HPDE6-E6E7 (cell line): ENCODE measurements around the gene ROPN1.

Experiments
- DNase-seq: peaks from one replicate; pipeline ENCODE4 v3.0.0; 2011; ENCODE audit warnings: missing footprints; ENCODE audit errors: extremely low spot score

ROPN1 gene

DNA sequence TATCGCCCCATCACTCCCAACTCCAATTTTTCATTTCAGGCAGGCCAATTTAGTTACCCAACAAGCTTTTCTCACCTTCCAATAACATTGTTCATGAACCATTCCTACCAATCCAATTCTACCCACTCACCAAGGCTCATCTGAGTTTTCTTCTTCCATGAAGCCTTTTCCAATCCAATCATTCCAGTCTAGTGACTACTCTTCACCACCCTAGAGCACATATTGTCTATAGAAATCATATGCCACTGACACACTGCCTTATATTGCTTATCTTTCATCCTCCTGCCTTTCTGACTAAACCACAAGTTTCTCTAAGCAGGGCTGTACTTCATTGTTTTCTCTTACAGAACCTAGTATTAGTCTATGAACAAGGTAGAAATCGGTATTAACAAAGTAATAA lies 42.3 kb downstream of the ROPN1 start:
- no peak for DNase-seq

DNA sequence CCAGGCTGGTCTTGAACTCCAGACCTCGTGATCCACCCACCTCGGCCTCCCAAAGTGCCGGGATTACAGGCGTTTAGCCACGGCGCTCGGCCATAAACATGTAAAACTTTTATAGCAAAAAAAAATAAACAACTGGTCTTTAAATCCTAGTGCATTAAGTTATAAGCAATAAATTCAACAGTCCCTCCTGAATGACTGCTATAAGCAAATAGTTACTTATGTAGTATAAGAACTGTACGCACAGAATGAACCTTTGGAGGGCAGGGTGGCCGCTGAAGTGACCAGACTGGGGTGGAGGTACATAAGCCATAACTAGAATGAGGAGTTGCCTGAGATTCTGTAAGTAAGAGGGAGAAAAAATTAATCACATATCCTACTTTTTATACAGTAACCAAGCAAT lies 43.5 kb downstream of the ROPN1 start:
- DNase-seq = no peak

- no peak for DNase-seq
Measured at GRCh38 chr3:123947482-123947881, 44.4 kb downstream of the ROPN1 start.

DNA sequence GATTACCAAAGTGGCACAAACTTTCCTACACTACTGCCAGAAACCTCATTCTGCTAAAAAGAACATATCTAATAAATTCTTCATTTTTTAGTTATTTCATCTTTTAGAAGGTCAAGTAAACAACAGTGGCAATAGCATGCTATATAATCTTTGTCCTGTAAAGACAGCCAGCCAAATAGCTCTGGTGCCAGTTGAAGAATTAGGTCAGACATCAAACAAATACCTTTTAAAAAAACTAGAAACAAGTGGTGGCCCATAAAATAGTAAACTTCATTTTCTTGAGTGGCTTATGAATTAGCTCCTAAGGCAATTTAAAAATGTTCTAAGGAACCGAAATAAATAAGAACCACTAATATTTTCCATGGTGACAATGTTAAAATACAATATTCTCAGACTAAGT lies 50.4 kb downstream of the ROPN1 start:
- DNase-seq = no peak

DNA sequence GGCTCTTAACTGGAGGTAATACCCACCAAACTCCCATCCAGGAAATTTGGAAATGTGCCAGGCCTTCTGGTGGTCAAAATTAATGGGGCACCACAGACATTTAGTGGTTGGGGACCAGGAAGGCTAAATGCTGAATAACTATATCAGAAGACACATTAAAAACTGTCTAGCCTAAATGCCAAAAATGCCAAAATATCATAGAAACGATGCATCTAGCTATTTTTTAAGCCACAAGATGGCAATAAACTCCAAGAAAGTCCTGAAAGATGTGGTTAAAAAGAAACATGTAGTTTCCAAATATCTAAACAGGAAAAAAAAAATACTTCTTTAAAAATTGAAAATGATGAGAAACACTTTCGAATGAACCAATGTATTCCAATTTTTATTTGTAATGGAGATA lies 50.8 kb downstream of the ROPN1 start:
- DNase-seq = no peak

GRCh38 chr3:123939706-123940105 lies 52.2 kb downstream of the ROPN1 start:
- DNase-seq = no peak

DNA sequence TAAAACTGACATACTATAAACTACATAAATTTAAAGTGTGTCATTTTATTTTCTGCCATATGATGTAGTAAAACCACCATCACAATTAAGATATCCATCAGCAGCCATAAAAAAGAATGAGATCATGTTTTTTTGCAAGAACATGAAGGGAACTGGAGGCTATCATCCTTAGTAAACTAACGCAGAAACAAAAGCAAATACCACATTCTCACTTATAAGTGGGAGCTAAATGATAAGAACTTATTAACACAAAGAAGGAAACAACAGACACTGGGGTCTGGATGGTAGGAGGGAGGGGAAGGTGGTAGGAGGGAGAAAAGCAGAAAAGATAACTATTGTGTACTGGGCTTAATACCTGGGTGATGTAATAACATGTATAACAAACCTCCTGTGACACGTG lies 55.5 kb downstream of the ROPN1 start:
- DNase-seq = no peak

GRCh38 chr3:123935830-123936229 lies 56.1 kb downstream of the ROPN1 start:
- DNase-seq = no peak

DNA sequence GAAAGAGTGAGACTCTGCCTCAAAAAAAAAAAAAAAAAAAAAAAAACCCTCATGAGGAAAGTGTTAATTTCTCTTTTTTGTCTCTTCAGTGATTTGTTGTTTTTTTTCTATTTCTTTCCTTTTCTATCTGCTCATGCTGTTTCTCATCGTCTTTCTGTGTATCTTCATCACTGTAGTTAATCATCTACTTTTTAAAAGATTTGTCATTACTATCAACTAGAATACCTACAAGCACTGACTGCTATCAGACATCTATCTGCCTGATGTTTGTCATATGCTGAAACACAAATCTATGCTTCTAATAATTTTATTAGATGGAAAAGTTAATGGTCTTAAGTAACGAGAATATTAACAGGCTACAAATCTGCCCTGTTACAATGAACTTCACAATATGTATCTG lies 57.7 kb downstream of the ROPN1 start:
- no peak for DNase-seq

DNA sequence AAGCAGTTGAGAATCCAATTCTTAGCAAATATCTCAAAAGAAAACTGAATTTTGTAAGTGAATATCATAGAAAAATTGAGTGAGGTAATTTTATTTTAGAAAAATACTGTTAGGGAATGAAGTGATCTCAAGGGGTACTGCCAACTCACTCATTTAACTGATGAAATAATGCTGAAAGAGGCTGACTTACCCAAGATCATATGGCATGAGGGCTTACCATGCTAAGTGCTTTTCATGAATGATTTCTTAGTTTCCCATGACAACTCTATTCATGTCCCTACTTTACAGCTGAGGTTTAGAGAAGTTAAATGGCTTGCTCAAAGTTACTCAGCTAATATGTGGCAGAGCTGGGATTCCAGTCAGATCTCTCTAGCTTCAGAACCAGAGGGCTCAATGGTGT lies 61.5 kb downstream of the ROPN1 start:
- DNase-seq = no peak

DNA sequence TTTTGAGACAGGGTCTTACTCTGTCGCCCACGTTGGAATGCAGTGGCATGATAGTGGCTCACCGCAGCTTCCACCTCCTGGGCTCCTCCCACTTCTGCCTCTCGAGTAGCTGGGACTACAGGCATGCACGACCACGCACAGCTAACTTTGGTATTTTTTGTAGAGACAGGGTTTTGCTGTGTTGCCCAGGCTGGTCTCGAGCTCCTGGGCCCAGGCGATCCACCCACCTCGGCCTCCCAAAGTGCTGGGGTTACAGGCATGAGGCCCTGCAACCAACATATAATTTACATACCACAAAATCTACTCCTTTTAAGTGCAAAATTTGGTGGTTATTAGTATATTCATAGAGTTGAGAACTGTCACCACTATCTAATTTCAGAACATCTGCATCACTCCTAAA lies 62.6 kb downstream of the ROPN1 start:
- DNase-seq = no peak

DNA sequence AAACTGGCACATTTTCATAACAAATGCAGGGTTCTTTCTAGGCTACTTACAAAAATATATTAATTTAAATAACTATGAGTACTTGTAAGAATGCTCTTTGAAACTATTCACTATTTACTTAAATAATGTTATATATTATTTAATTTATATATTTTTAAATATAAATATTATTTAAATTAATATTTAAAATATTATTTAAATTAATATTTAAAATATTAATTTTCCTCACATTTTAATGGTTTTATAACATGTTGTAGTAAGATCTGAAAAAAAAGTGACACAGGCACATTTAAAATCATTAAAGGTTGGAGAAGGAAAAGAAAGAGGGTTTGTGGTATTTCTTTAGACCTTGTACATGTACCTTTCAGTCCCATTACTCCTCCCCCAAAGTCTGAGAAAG lies 65.5 kb downstream of the ROPN1 start:
- no peak for DNase-seq

GRCh38 chr3:123920868-123921267 lies 71.1 kb downstream of the ROPN1 start:
- DNase-seq = no peak

DNA sequence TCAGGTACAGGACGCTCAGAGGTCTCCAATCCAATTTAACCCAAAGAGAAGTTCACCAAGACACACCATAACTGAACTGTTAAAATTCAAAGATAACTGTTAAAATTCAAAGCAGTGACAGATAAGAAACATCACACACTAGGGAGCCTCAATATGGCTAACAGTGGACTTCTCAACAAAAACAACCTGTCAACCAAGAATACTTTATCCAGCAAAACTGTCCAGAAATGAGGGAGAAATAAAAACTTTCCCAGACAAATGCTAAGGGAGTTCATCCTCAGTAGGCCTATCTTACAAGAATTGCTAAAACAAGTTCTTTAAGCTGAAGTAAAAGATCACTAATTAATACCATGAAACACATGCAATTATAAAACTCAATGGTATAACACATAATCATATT lies 71.5 kb downstream of the ROPN1 start:
- DNase-seq = no peak

DNA sequence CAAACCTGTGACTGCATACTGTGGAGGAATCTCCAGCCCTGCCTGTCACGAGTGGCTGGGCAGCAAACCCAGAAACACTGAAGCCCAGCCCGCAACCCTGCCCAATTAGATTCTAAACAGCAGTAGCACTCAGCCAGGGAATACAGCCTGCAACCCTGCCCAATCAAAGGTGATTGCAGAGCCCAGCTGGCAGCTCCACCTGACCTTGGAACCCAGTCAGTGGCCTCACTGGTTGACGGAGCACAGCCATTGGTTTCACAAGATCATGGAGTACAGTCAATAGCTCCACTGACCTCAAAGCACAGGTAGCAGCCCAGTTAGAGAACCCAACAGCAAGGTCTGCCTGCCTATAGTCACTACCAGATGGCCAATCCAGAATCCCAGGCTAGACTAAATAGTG lies 72.6 kb downstream of the ROPN1 start:
- no peak for DNase-seq
